GM12891 (cell line): ENCODE results near the gene MIEN1.
"Not testable (repeated sequence)": the region's sequence is repeated elsewhere in the genome, so short reads cannot be mapped to it uniquely, and the experiment has no call there.

ENCODE experiments used
- DNase-seq: peaks from one replicate; pipeline ENCODE4 v3.0.0; 2011; ENCODE audit warnings: low spot score; ENCODE audit not compliant: insufficient read length
- FAIRE-seq: peaks from 2 replicates; lab custom pipeline; 2011; peaks lifted over from hg19 to GRCh38; lab: Jason Lieb, UNC
- PAX5 ChIP-seq: IDR thresholded peaks from 2 replicates; pipeline ENCODE4 v1.6.1; 2011; ENCODE audit warnings: low read length, moderate library complexity, mild to moderate bottlenecking; ENCODE audit not compliant: insufficient read depth, severe bottlenecking
- POLR2A ChIP-seq: IDR thresholded peaks from 2 replicates; pipeline ENCODE4 v1.6.1; 2011; ENCODE audit warnings: low read depth, low read length, control low read depth
- POLR2AphosphoS5 ChIP-seq: IDR thresholded peaks from 2 replicates; pipeline ENCODE4 v1.6.1; 2011; ENCODE audit warnings: low read depth, low read length, control low read depth
- POU2F2 ChIP-seq: IDR thresholded peaks from 2 replicates; pipeline ENCODE4 v1.6.1; 2011; ENCODE audit warnings: low read depth, mild to moderate bottlenecking, control low read depth, low read length, moderate library complexity
- SPI1 ChIP-seq: IDR thresholded peaks from 2 replicates; pipeline ENCODE4 v1.6.1; 2011; ENCODE audit warnings: low read depth, low read length, control low read depth
- TAF1 ChIP-seq: IDR thresholded peaks from 2 replicates; pipeline ENCODE4 v1.6.1; 2011; ENCODE audit warnings: low read depth, low read length, control low read depth

Gene MIEN1

GRCh38 chr17:39765766-39766165 lies 35.4 kb upstream of the MIEN1 start:
- FAIRE-seq, result no peak
- TF ChIP-seq PAX5 (no peak), POU2F2 (0 out of 2 replicates have a peak, but pooled peaks have one; percentile 32), TAF1 (no peak), SPI1 (no peak), POLR2A (0 out of 2 replicates have a peak, but pooled peaks have one; percentile 28)
- DNase-seq, result no peak

- FAIRE-seq (no peak), DNase-seq (no peak)
- TF ChIP-seq PAX5 (no peak), POU2F2 (no peak), SPI1 (peak; percentile 28; the same call in 1 of the 2 replicates)
These were observed 34.8 kb upstream of the MIEN1 start for GRCh38 chr17:39765175-39765574.

- not testable (repeated sequence) for FAIRE-seq, DNase-seq
These were observed 33.8 kb upstream of the MIEN1 start for GRCh38 chr17:39764171-39764570.

DNA sequence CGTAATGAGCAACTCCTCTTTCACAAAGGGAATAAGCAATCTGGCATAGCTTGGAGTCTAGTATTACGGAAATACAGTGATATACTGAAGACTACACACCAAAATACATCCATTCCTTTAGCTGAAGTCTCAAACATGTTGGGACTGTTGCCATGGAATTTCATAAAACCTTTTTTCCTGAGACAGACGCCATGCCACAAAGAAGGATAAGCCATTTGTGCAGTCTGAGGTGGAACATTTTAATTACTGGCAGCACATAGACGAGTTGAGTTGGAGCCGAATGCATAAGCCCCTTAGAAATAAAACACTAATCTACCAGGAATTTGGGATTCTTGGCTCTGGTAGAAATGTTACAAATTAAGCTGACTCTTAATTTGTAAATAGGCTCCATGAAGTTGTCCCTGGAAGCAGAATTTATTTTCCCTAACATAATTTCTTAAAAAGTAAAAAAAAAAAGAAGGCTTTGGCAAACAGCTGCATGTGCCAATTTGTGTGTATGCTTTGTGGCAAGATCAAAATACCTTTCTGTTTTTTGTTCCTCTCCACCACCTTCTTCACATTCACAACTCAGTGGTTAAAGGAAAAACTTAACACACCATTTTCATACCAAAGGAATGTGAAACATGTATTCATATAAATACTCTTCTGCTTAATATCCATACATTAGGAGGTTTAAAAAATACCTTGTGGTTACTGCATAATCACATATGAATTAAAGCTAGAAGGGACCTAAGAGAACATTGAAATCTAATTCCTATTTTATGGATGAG lies 32.9 kb upstream of the MIEN1 start:
- FAIRE-seq, result no peak

GRCh38 chr17:39761861-39762496 lies 31.6 kb upstream of the MIEN1 start:
- no peak for FAIRE-seq
- no peak for DNase-seq

More for the DNA sequence above, 32.9 kb upstream of the MIEN1 start:
- TF ChIP-seq POLR2A (no peak), PAX5 (no peak)
- DNase-seq, result no peak

GRCh38 chr17:39759204-39759603 lies 28.9 kb upstream of the MIEN1 start:
- TF ChIP-seq PAX5, result no peak
- peak; percentile 60; the same call in 1 of the 2 replicates for TF ChIP-seq POLR2AphosphoS5
- FAIRE-seq (peak; percentile 78), DNase-seq (no peak)

More at GRCh38 chr17:39761861-39762496, 31.6 kb upstream of the MIEN1 start:
- TF ChIP-seq PAX5 (no peak), POLR2AphosphoS5 (no peak), TAF1 (no peak), SPI1 (no peak), POU2F2 (no peak), POLR2A (no peak)

DNA sequence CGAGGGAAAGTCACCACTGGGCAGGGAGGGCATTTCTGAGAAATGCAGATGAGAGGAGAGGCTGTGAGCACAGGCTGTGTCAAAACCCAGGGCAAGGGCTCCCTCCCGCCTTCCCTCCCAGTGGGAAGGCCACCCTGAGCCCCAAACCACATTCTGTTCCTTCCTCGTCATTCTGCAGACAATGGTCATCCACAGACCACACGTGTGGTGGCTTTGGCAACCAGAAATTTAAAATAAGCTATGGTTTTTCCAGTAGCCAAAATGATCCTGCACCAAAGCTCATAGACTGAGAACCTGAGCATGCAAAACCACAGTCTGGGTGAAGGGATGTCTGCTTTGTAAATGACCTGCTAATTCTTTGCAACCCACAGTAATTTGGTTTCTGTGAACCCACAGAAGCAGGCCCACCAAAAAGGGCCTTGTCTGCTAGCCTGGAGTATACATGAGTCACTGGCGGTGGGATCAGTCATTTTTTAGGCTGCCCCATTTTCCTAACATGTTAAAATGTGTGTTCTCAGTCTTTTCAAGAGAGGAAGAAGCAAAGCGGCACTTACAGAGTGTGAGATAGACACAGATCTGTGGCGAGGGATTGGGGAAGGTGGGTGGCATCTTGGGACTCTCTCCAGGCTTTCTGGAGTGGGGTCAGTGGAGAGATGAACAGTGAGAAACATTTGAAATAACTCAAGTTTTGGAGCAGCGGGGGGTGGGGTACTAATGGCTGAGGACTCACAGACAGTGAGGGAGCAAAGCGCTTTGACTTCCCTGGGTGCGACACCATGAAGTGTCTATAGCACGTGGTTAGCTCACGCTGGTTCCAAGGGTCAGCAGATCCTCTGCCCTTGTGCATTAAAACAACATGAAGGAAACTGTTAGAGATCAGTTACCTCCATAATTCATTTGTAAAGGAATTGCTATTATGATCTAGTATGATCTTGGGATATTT lies 27.9 kb upstream of the MIEN1 start:
- peak; percentile 95 for FAIRE-seq
- TF ChIP-seq POLR2A, result peak; percentile 55; the same call in 1 of the 2 replicates
- no peak for TF ChIP-seq PAX5
- 0 out of 2 replicates have a peak, but pooled peaks have one; percentile 19 for TF ChIP-seq TAF1
- peak; percentile 58 for TF ChIP-seq POU2F2
- peak; percentile 51; the same call in 1 of the 2 replicates for TF ChIP-seq POLR2AphosphoS5
- TF ChIP-seq SPI1, result no peak
- no peak for DNase-seq

DNA sequence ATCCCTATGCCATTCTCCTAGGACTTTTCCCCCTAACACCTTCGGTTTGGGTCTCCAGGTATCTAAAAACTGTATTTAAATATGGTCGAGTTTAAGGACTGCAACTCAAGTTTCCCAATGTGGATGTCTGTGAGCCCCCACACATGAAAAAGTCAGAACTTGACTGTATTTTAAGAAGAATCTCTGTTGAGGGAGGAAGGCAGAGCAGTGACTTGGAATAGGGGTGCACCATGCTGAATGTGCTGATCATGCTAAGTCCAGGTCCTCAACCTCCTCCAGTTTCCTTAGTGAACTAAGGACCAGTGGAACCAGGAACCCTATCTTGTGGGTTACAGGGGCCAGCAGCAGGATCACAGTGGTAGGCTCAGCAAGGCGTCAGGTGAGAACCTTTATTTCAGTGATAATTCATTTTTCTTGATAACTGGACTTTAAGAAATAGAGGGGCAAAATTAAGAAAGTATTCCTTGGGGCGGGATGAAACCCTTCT lies 26.9 kb upstream of the MIEN1 start:
- no peak for FAIRE-seq
- TF ChIP-seq TAF1 (no peak), SPI1 (no peak), PAX5 (no peak), POLR2A (no peak)
- no peak for DNase-seq

GRCh38 chr17:39756380-39757079 lies 26.2 kb upstream of the MIEN1 start:
- TF ChIP-seq PAX5, result no peak
- TF ChIP-seq POLR2AphosphoS5, result no peak
- no peak for TF ChIP-seq POU2F2
- no peak for TF ChIP-seq TAF1
- no peak for TF ChIP-seq SPI1
- no peak for TF ChIP-seq POLR2A
- DNase-seq (no peak), FAIRE-seq (no peak)
